Nephron progenitor cell (in vitro differentiated cells): ENCODE measurements around the gene TBC1D22B.

ENCODE experiments used
- DNase-seq: peaks from one replicate; pipeline ENCODE4 v3.0.0; 2021
- H3K27ac Mint-ChIP-seq: 2 replicates; pipeline ENCODE4 v1.8.0; 2021; ENCODE audit warnings: mild to moderate bottlenecking, moderate library complexity, mixed read lengths
- H3K27me3 Mint-ChIP-seq: 2 replicates; pipeline ENCODE4 v1.8.0; 2021; ENCODE audit warnings: mild to moderate bottlenecking, low read depth, mixed read lengths; ENCODE audit not compliant: poor library complexity
- H3K36me3 Mint-ChIP-seq: 2 replicates; pipeline ENCODE4 v1.8.0; 2021; ENCODE audit warnings: low read depth, mixed read lengths
- H3K4me1 Mint-ChIP-seq: 2 replicates; pipeline ENCODE4 v1.8.0; 2021; ENCODE audit warnings: mixed read lengths
- H3K4me3 Mint-ChIP-seq: 2 replicates; pipeline ENCODE4 v1.8.0; 2021; ENCODE audit warnings: mild to moderate bottlenecking, moderate library complexity, mixed read lengths
- H3K9me3 Mint-ChIP-seq: 2 replicates; pipeline ENCODE4 v1.8.0; 2021; ENCODE audit warnings: mild to moderate bottlenecking, moderate library complexity, mixed read lengths
- TF ChIP-seq, protein P1 (sequence below): fragments of 200-600 bp; sonication (generic); IDR thresholded peaks from 2 replicates; pipeline ENCODE4 v1.5.0; 2021; ENCODE audit warnings: antibody characterized with exemption

TBC1D22B gene

DNA sequence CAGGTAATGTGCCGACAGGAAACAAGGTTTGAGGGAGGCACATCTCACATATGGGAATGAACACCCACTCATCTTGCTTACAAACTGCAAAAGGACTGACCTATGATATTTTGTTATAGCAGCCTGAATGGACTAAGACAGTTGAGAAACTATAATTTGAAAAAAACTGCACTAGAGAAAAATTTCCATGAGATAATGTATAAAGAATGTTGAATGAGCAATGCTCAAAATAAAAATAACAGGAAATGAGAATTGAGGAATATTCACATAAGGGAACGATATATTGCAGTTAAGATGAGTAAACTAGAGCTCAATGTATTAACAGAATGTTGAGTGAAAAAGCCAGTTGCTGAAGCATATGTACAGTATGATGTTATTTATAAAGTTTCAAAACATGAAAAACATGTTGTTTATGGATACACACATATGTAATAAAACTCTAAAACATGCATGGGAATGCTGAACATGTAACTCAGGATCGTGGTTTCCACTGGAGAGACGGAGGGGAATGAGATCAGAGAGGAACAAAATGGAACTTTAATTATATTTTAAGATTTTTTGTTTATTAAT is 6.3 kb upstream of the TBC1D22B start:
- Mint-ChIP-seq H3K9me3 (peaks cover 9% of the 10 kb centered on the region), H3K4me1 (peaks cover 7% of the 10 kb centered on the region), H3K27ac (no peak overlapping the region), H3K27me3 (peaks cover 44% of the 10 kb centered on the region), H3K36me3 (no peaks in the 10 kb centered on the region), H3K4me3 (no peak overlapping the region)
- no peak for DNase-seq
- TF ChIP-seq, protein P1, sequence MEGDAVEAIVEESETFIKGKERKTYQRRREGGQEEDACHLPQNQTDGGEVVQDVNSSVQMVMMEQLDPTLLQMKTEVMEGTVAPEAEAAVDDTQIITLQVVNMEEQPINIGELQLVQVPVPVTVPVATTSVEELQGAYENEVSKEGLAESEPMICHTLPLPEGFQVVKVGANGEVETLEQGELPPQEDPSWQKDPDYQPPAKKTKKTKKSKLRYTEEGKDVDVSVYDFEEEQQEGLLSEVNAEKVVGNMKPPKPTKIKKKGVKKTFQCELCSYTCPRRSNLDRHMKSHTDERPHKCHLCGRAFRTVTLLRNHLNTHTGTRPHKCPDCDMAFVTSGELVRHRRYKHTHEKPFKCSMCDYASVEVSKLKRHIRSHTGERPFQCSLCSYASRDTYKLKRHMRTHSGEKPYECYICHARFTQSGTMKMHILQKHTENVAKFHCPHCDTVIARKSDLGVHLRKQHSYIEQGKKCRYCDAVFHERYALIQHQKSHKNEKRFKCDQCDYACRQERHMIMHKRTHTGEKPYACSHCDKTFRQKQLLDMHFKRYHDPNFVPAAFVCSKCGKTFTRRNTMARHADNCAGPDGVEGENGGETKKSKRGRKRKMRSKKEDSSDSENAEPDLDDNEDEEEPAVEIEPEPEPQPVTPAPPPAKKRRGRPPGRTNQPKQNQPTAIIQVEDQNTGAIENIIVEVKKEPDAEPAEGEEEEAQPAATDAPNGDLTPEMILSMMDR: no peak

DNA sequence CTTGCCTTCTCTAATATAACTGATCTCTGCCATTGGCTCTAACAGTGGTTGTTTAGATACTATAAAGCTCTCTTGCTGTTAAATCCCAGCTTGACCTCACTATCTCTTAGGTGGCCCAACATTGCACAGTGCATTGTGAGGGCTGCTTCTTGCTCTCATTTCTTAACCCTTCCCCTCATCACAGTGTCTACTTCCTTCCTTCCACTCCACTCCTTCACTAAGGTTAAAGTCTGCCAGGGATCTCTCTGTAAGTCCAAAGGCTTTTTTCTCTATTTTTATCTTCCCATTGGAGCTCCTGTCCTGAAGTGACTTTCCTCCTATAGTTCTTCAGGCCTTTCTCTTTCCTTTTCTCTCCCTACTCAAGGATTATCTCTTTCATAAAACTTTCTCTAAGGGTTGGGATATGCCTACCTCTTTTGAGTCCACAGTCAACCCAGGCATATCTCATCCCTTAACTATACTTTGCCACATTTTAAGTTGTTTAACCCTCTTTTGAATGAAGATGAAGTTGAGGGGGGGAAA is 4.0 kb upstream of the TBC1D22B start:
- TF ChIP-seq, protein P1: no peak
- no peaks in the 10 kb centered on the region for H3K36me3 Mint-ChIP-seq
- no peak overlapping the region for H3K27ac Mint-ChIP-seq
- peaks cover 3% of the 10 kb centered on the region for H3K9me3 Mint-ChIP-seq
- H3K4me3 Mint-ChIP-seq: no peak overlapping the region
- peaks cover 40% of the 10 kb centered on the region for H3K27me3 Mint-ChIP-seq
- DNase-seq: no peak
- peaks cover 14% of the 10 kb centered on the region for H3K4me1 Mint-ChIP-seq

GRCh38 chr6:37254881-37255280 is 2.7 kb upstream of the TBC1D22B start:
- H3K9me3 Mint-ChIP-seq: no peaks in the 10 kb centered on the region
- H3K27me3 Mint-ChIP-seq: peaks cover 29% of the 10 kb centered on the region
- TF ChIP-seq, protein P1: no peak
- no peak overlapping the region for H3K4me3 Mint-ChIP-seq
- H3K4me1 Mint-ChIP-seq: peaks cover 24% of the 10 kb centered on the region
- H3K27ac Mint-ChIP-seq: no peak overlapping the region
- no peaks in the 10 kb centered on the region for H3K36me3 Mint-ChIP-seq
- DNase-seq: no peak

- no peaks in the 10 kb centered on the region for H3K36me3 Mint-ChIP-seq
- TF ChIP-seq, protein P1: no peak
- H3K27ac Mint-ChIP-seq: no peak overlapping the region
- H3K4me1 Mint-ChIP-seq: peaks cover 24% of the 10 kb centered on the region
- H3K4me3 Mint-ChIP-seq: peak overlapping the region; percentile 99
- no peaks in the 10 kb centered on the region for H3K9me3 Mint-ChIP-seq
- H3K27me3 Mint-ChIP-seq: peaks cover 21% of the 10 kb centered on the region
- no peak for DNase-seq
Measured at GRCh38 chr6:37256692-37257319, 766 bp upstream of the TBC1D22B start.

DNA sequence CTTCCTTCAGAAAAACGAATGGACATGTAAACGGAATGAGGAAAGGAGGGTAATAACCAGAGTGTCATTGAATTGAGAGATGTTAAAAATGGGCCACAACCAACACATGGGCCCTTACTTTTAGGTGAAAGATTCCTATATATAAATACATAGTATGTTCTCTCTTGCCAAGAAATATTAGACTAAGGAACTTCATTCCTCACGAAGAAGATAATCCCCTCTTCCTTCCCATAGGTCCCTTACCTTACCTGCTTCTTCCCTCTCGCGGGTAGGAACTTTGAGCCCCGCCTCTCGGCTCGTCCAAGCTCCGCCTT is 295 bp upstream of the TBC1D22B start:
- TF ChIP-seq, protein P1: no peak
- Mint-ChIP-seq H3K4me1 (peaks cover 24% of the 10 kb centered on the region), H3K36me3 (no peaks in the 10 kb centered on the region), H3K27ac (no peak overlapping the region), H3K27me3 (peaks cover 21% of the 10 kb centered on the region), H3K9me3 (no peaks in the 10 kb centered on the region), H3K4me3 (peak overlapping the region; percentile 99)
- DNase-seq: no peak
